Kidney (tissue), 14 donors: ENCODE data around the gene MICU2. TPM values are rescaled to one million over a fixed set of nuclear protein-coding genes. Genes with fewer than 3 reads are reported as not detected.

ENCODE experiments used
- DNase-seq, 5 donors: peaks; one replicate each; pipeline ENCODE4 v3.0.0-alpha.2; 2013 to 2020
- FAIRE-seq: peaks from 2 replicates; lab custom pipeline; 2012; peaks lifted over from hg19 to GRCh38; lab: Jason Lieb, UNC
- H3K27ac ChIP-seq, 2 donors: one replicate each; pipeline ENCODE4 v1.7.0; 2013; ENCODE audit warnings: low read depth in 2 of 2, low read length in 2 of 2, inconsistent platforms in 1 of 2
- H3K27me3 ChIP-seq: one replicate; pipeline ENCODE4 v1.7.1; 2013; ENCODE audit warnings: low read length, inconsistent platforms; ENCODE audit not compliant: control insufficient read depth, insufficient read depth
- H3K36me3 ChIP-seq, 3 donors: one replicate each; pipeline versions ENCODE4 v1.7.0 to v1.7.1; 2013; ENCODE audit warnings: low read length in 3 of 3, control low read depth in 1 of 3, inconsistent platforms in 1 of 3; ENCODE audit not compliant: insufficient read depth in 3 of 3, control insufficient read depth in 2 of 3
- H3K4me1 ChIP-seq, 3 donors: one replicate each; pipeline versions ENCODE4 v1.7.0 to v1.7.1; 2013; ENCODE audit warnings: low read length in 3 of 3, inconsistent platforms in 1 of 3, low read depth in 1 of 3; ENCODE audit not compliant: control insufficient read depth in 2 of 3, insufficient read depth in 2 of 3
- H3K4me3 ChIP-seq, 3 donors: one replicate each; pipeline versions ENCODE4 v1.7.0 to v1.8.1; 2013; ENCODE audit warnings: low read length in 3 of 3, control low read depth in 1 of 3, inconsistent platforms in 1 of 3
- H3K9ac ChIP-seq, 3 donors: one replicate each; pipeline versions ENCODE4 v1.7.0 to v1.7.1; 2013; ENCODE audit warnings: low read length in 3 of 3, control low read depth in 1 of 3, inconsistent platforms in 1 of 3
- H3K9me3 ChIP-seq, 3 donors: one replicate each; pipeline versions ENCODE4 v1.7.0 to v1.7.1; 2013; ENCODE audit warnings: low read length in 3 of 3, control low read depth in 1 of 3, inconsistent platforms in 1 of 3; ENCODE audit not compliant: control insufficient read depth in 2 of 3, insufficient read depth in 1 of 3
- intact Hi-C: fragments of 100-400 bp; cut with DNase I; formaldehyde crosslinking; loops from one replicate; pipeline ENCODE4 v1.11.1; 2022
- polyA plus RNA-seq: library from polyadenylated mRNA; stranded (reverse); fragments of 350-450 nt; fragmentation: Illumina TruSeq; extraction: RNeasy Lipid Tissue Mini Kit (QIAGEN cat#74804); gene quantifications from one replicate; pipeline ENCODE4 v1.2.3, GENCODE V29; 2014; ENCODE audit warnings: low read depth, low replicate concordance; ENCODE audit not compliant: insufficient read depth
- total RNA-seq: library from RNA; stranded (reverse); fragmentation: NEBNext Ultra II Directional; extraction: Animal tissue kit (Norgen Biotek cat#: 25700); gene quantifications from one replicate; pipeline ENCODE4 v1.2.1, GENCODE V29; 2021
- TF ChIP-seq, protein P1 (sequence below): IDR thresholded peaks from 3 replicates; pipeline ENCODE4 v1.5.1; 2012; ENCODE audit warnings: mild to moderate bottlenecking, moderate library complexity, borderline replicate concordance; ENCODE audit not compliant: insufficient read depth; ENCODE audit errors: extremely low read depth
- donor health status: control.
- donor health status: control.
- donor health status: control.
- donor health status: control.
- donor health status: control.
- donor health status: DM: yes; HTN: yes; CAD: no.
- donor health status: Normal renal cell carcinoma (clear cell type).

The MICU2 gene
- total and polyA plus RNA-seq, 2 donors from 2014 or later: 49.0 to 86.5 TPM

DNA sequence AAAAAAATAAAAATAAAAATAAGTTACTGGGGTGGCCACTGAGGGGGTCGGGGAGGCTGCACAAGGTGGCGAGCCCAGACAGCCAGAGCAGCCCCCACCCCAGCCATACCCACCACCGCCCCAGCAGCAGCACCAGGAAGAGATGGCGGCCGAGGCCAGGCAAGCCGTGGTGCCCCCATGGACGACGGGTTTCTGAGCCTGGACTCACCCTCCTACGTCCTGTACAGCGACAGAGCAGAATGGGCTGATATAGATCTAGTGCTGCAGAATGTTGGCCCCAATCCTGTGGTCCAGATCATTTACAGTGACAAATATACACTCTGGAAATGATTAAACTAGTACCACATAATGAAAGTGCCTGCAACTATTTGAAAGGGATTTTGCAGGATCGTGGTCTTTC, 73.3 kb downstream of the MICU2 start:
- H3K27ac ChIP-seq: no peak overlapping the region
- no peak overlapping the region for H3K4me3 ChIP-seq
- no peaks in the 10 kb centered on the region for H3K9me3 ChIP-seq
- TF ChIP-seq, protein P1, sequence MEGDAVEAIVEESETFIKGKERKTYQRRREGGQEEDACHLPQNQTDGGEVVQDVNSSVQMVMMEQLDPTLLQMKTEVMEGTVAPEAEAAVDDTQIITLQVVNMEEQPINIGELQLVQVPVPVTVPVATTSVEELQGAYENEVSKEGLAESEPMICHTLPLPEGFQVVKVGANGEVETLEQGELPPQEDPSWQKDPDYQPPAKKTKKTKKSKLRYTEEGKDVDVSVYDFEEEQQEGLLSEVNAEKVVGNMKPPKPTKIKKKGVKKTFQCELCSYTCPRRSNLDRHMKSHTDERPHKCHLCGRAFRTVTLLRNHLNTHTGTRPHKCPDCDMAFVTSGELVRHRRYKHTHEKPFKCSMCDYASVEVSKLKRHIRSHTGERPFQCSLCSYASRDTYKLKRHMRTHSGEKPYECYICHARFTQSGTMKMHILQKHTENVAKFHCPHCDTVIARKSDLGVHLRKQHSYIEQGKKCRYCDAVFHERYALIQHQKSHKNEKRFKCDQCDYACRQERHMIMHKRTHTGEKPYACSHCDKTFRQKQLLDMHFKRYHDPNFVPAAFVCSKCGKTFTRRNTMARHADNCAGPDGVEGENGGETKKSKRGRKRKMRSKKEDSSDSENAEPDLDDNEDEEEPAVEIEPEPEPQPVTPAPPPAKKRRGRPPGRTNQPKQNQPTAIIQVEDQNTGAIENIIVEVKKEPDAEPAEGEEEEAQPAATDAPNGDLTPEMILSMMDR: no peak
- intact Hi-C loops: no loop called here
- H3K4me1 ChIP-seq: no peaks in the 10 kb centered on the region
- H3K9ac ChIP-seq: no peak overlapping the region
- no peaks in the 10 kb centered on the region for H3K27me3 ChIP-seq
- FAIRE-seq (no peak), DNase-seq (peak in 3 of 5 donors; percentile 13 to 50 (median 21))
- peaks cover 0 to 3% (median 0%) of the 10 kb centered on the region in 3 donors for H3K36me3 ChIP-seq

DNA sequence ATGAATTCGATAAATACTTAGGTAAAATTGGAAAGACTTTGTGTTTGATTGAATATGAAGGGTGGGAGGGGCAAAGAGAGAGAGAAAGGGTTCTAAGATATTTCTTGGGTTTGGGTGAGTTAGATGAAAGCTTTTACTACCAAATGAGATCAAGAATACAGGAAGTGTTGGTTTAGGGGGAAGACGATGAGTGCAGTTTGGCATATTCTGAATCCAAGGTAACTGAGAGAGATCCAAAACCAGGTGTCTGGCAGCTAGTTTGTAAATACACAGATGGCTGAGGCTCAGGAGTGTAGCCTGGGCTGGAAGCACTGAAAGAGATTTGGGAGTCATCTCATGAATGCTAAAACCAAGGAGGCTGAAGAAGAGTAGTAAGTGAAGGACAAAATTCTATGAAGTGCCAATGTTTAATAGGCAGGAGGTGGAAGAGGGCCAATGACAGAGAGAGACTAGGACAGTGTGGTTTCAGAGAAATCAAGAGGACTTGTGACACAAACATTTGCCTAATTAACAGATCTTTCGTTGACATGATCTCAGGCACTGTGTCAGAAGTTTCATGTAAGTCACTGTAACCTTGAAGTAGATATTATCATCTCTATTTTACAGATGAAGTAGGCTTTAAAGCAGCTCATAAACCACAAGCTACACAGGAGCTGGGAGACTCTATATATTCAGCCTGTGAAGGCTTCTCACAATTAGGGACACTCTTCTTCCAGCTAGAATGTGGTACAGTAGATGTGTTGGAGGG, 74.7 kb downstream of the MICU2 start:
- H3K4me3 ChIP-seq: no peak overlapping the region
- FAIRE-seq (no peak), DNase-seq (no peak)
- intact Hi-C loops: no loop called here
- H3K9ac ChIP-seq: no peak overlapping the region
- H3K27ac ChIP-seq: no peak overlapping the region
- peaks cover 0 to 4% (median 3%) of the 10 kb centered on the region in 3 donors for H3K36me3 ChIP-seq
- H3K4me1 ChIP-seq: no peaks in the 10 kb centered on the region
- no peaks in the 10 kb centered on the region for H3K9me3 ChIP-seq
- TF ChIP-seq, protein P1: no peak
- H3K27me3 ChIP-seq: no peaks in the 10 kb centered on the region

DNA sequence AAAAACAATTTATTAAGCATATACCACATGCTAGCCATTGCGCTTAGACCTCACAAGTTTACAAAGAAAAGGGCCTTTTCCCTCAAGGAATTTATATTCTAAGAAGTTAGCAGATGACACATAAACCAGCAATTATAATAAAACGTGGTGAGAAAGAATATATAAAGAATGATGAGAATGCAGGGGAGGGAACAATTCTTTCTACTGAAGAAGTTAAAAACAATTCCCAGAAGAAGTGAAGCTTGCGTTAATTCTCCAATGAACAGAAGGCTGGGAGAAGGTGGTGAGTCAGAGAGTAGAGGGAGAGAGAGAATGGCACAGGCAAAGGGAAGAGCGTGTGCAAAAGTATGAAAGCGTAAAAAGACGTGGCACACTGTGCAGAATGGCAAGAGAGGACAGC, 75.4 kb downstream of the MICU2 start:
- TF ChIP-seq, protein P1: no peak

More for the DNA sequence above, 75.4 kb downstream of the MICU2 start:
- H3K9me3 ChIP-seq: no peaks in the 10 kb centered on the region
- intact Hi-C loops: no loop called here
- H3K27me3 ChIP-seq: no peaks in the 10 kb centered on the region
- FAIRE-seq (no peak), DNase-seq (no peak)
- no peak overlapping the region for H3K4me3 ChIP-seq
- H3K9ac ChIP-seq: no peak overlapping the region
- no peak overlapping the region for H3K27ac ChIP-seq
- H3K4me1 ChIP-seq: no peaks in the 10 kb centered on the region
- H3K36me3 ChIP-seq: peaks cover 0 to 4% (median 3%) of the 10 kb centered on the region in 3 donors
